ENCODE data around the gene PCBP3. TPM values are rescaled to one million over a fixed set of nuclear protein-coding genes. Genes with fewer than 3 reads are reported as not detected.

Gene PCBP3
- total RNA-seq, 1 experiment from 2014 or later, result not detected

DNA sequence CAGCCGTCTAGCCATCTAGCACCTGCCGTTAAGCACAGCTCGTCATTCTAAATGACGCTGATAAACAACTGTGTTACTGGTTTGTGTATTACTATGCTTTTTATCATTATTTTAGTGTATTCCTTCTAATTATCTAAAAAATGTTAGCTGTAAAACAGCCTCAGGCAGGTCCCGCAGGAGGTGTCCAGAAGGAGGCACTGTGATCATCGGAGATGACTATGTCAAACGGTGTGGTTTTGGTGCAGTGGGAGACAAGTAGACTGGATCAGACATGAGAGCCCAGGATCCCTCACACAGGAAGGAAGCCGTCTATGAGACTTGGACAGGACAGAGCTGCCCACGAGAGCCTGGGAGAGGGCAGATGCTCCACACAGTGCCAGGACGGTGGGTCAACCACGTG lies 282.8 kb downstream of the PCBP3 start:
- H3K4me1 ChIP-seq (ENCODE audit: control insufficient read depth, insufficient read depth, low read length), result no peaks in the 10 kb centered on the region
- DNase-seq (ENCODE audit: low read depth, low spot score) (no peak), ATAC-seq (no peak)
- POLR2A ChIA-PET, result no interaction called here
- TF ChIP-seq, protein P1, sequence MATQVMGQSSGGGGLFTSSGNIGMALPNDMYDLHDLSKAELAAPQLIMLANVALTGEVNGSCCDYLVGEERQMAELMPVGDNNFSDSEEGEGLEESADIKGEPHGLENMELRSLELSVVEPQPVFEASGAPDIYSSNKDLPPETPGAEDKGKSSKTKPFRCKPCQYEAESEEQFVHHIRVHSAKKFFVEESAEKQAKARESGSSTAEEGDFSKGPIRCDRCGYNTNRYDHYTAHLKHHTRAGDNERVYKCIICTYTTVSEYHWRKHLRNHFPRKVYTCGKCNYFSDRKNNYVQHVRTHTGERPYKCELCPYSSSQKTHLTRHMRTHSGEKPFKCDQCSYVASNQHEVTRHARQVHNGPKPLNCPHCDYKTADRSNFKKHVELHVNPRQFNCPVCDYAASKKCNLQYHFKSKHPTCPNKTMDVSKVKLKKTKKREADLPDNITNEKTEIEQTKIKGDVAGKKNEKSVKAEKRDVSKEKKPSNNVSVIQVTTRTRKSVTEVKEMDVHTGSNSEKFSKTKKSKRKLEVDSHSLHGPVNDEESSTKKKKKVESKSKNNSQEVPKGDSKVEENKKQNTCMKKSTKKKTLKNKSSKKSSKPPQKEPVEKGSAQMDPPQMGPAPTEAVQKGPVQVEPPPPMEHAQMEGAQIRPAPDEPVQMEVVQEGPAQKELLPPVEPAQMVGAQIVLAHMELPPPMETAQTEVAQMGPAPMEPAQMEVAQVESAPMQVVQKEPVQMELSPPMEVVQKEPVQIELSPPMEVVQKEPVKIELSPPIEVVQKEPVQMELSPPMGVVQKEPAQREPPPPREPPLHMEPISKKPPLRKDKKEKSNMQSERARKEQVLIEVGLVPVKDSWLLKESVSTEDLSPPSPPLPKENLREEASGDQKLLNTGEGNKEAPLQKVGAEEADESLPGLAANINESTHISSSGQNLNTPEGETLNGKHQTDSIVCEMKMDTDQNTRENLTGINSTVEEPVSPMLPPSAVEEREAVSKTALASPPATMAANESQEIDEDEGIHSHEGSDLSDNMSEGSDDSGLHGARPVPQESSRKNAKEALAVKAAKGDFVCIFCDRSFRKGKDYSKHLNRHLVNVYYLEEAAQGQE (IDR thresholded peaks at IDR 0.05; ENCODE audit: insufficient read depth in 1 of 2, low read depth in 2 of 2, low read length in 1 of 2), result no peak
- TF ChIP-seq TCF7L2 (IDR thresholded peaks at IDR 0.05; ENCODE audit: low read depth, low read length) (no peak), SIN3A (IDR thresholded peaks at IDR 0.05; ENCODE audit: borderline replicate concordance, insufficient read depth, low read depth, low read length) (no peak), POLR2AphosphoS5 (IDR thresholded peaks at IDR 0.05; ENCODE audit: low read depth, low read length) (no peak)
- TF ChIP-seq, protein P2, sequence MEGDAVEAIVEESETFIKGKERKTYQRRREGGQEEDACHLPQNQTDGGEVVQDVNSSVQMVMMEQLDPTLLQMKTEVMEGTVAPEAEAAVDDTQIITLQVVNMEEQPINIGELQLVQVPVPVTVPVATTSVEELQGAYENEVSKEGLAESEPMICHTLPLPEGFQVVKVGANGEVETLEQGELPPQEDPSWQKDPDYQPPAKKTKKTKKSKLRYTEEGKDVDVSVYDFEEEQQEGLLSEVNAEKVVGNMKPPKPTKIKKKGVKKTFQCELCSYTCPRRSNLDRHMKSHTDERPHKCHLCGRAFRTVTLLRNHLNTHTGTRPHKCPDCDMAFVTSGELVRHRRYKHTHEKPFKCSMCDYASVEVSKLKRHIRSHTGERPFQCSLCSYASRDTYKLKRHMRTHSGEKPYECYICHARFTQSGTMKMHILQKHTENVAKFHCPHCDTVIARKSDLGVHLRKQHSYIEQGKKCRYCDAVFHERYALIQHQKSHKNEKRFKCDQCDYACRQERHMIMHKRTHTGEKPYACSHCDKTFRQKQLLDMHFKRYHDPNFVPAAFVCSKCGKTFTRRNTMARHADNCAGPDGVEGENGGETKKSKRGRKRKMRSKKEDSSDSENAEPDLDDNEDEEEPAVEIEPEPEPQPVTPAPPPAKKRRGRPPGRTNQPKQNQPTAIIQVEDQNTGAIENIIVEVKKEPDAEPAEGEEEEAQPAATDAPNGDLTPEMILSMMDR (IDR thresholded peaks at IDR 0.05), result no peak
- intact Hi-C loops (cut with micrococcal nuclease; ENCODE audit: unreplicated experiment), result no loop called here
- no peaks in the 10 kb centered on the region for H3K27me3 ChIP-seq (ENCODE audit: control insufficient read depth, insufficient read depth, low read length)
- no peaks in the 10 kb centered on the region for H3K36me3 ChIP-seq (ENCODE audit: control insufficient read depth, insufficient read depth, low read length)
- BruUV-seq (replicated peaks), result no TSS peak
- no peak overlapping the region for H3K4me3 ChIP-seq (ENCODE audit: low read depth in 2 of 2, low read length in 2 of 2)
- CTCF ChIA-PET, result no interaction called here
- H3K9me3 ChIP-seq (ENCODE audit: control insufficient read depth, insufficient read depth, low read depth, low read length), result no peaks in the 10 kb centered on the region
- no peak overlapping the region for H3K27ac ChIP-seq (ENCODE audit: low read length)
- in situ Hi-C loops (cut with HindIII; ENCODE audit: low pct_unique_long_range_greater_than_20kb, low sequenced_read_pairs), result no loop called here

DNA sequence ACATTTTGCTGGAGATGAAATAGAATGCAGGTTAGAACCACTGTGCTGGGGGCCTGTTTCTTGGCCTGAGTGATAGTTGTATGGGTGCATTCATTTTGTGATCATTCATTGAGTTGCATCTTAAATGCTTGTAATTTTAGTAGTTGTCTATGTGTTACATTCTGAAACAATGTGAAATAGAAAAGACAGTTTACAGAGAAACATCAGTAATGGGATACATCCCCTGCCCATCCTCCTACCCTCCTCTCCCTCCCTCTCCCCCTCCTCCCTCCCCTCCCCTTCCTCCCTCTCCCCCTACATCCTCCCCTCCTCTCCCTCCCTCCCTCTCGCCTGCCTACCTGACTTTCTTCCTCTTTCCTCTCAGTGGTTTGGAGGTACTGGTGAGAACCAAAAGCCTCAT lies 283.5 kb downstream of the PCBP3 start:
- BruUV-seq (replicated peaks), result no TSS peak
- no peak overlapping the region for H3K27ac ChIP-seq (ENCODE audit: low read length)
- TF ChIP-seq POLR2AphosphoS5 (IDR thresholded peaks at IDR 0.05; ENCODE audit: low read depth, low read length), result no peak
- TF ChIP-seq, protein P2 (IDR thresholded peaks at IDR 0.05), result no peak
- TF ChIP-seq TCF7L2 (IDR thresholded peaks at IDR 0.05; ENCODE audit: low read depth, low read length), result no peak
- TF ChIP-seq, protein P1 (IDR thresholded peaks at IDR 0.05; ENCODE audit: insufficient read depth in 1 of 2, low read depth in 2 of 2, low read length in 1 of 2), result no peak
- TF ChIP-seq SIN3A (IDR thresholded peaks at IDR 0.05; ENCODE audit: borderline replicate concordance, insufficient read depth, low read depth, low read length), result no peak
- no peak overlapping the region for H3K4me3 ChIP-seq (ENCODE audit: low read depth in 2 of 2, low read length in 2 of 2)
- no peaks in the 10 kb centered on the region for H3K9me3 ChIP-seq (ENCODE audit: control insufficient read depth, insufficient read depth, low read depth, low read length)
- in situ Hi-C loops (cut with HindIII; ENCODE audit: low pct_unique_long_range_greater_than_20kb, low sequenced_read_pairs), result no loop called here
- ChIA-PET CTCF (no interaction called here), POLR2A (no interaction called here)
- ATAC-seq (no peak), DNase-seq (ENCODE audit: low read depth, low spot score) (no peak)
- no peaks in the 10 kb centered on the region for H3K27me3 ChIP-seq (ENCODE audit: control insufficient read depth, insufficient read depth, low read length)
- H3K36me3 ChIP-seq (ENCODE audit: control insufficient read depth, insufficient read depth, low read length), result no peaks in the 10 kb centered on the region
- intact Hi-C loops (cut with micrococcal nuclease; ENCODE audit: unreplicated experiment), result no loop called here
- no peaks in the 10 kb centered on the region for H3K4me1 ChIP-seq (ENCODE audit: control insufficient read depth, insufficient read depth, low read length)

Data from Panc1 (cell line).